Suprapubic skin (tissue), 4 donors: ENCODE results near the gene EPN1. TPM values are rescaled to one million over a fixed set of nuclear protein-coding genes. Genes with fewer than 3 reads are reported as not detected.

Source experiments
- DNase-seq, 2 donors: peaks; one replicate each; pipeline ENCODE4 v3.0.0-alpha.2; 2019; ENCODE audit warnings: low spot score in 2 of 2
- H3K27ac ChIP-seq: fragments of 200-600 bp; sonication (generic); one replicate; pipeline ENCODE4 v1.5.1; 2019
- H3K27me3 ChIP-seq: fragments of 200-600 bp; sonication (generic); one replicate; pipeline ENCODE4 v1.5.1; 2019
- H3K36me3 ChIP-seq: fragments of 200-600 bp; sonication (generic); one replicate; pipeline ENCODE4 v1.5.1; 2019
- H3K4me1 ChIP-seq: fragments of 200-600 bp; sonication (generic); one replicate; pipeline ENCODE4 v1.5.1; 2019
- H3K4me3 ChIP-seq: fragments of 200-600 bp; sonication (generic); one replicate; pipeline ENCODE4 v1.5.1; 2019; ENCODE audit warnings: mild to moderate bottlenecking
- H3K9me3 ChIP-seq: fragments of 200-600 bp; sonication (generic); one replicate; pipeline ENCODE4 v1.5.1; 2019
- CTCF ChIP-seq, 2 donors: fragments of 200-600 bp in 1 of 2; fragments of 450-650 bp in 1 of 2; sonication (generic) in 1 of 2; IDR thresholded peaks; one replicate each; pipeline ENCODE4 v1.5.1; 2016 to 2019; ENCODE audit warnings: antibody characterized with exemption in 2 of 2, mild to moderate bottlenecking in 1 of 2, moderate library complexity in 1 of 2
- EP300 ChIP-seq: sonication (generic); formaldehyde crosslinking; IDR thresholded peaks from one replicate; pipeline ENCODE4 v1.6.1; 2017; ENCODE audit warnings: antibody characterized with exemption
- POLR2A ChIP-seq, 2 donors: fragments of 450-650 bp; IDR thresholded peaks; one replicate each; pipeline ENCODE4 v1.6.1; 2017; ENCODE audit warnings: antibody characterized with exemption in 2 of 2, mild to moderate bottlenecking in 2 of 2, moderate library complexity in 2 of 2
- POLR2AphosphoS5 ChIP-seq, 3 donors: sonication (generic); formaldehyde crosslinking; IDR thresholded peaks; one replicate each; pipeline ENCODE4 v1.6.1; 2017; ENCODE audit warnings: antibody characterized with exemption in 3 of 3
- WGBS: methylation state at CpG from one replicate; pipeline ENCODE4 v1.1.5; 2018; 5-methylcytosine and 5-hydroxymethylcytosine counted together
- total RNA-seq, 4 donors: library from RNA; depleted of rRNA; stranded (reverse); fragments of >200 nt; gene quantifications; one replicate each; pipeline ENCODE4 v1.1.0, GENCODE V29; 2016

The EPN1 gene
- total RNA-seq, 4 donors from 2014 or later = 80.1 to 104 (median 82.9) TPM

- H3K27me3 ChIP-seq = no peaks in the 10 kb centered on the region
- no peaks in the 10 kb centered on the region for H3K9me3 ChIP-seq
- DNase-seq = no peak
- H3K36me3 ChIP-seq = peaks cover 53% of the 10 kb centered on the region
- H3K4me3 ChIP-seq = peak overlapping the region; percentile 91
- H3K4me1 ChIP-seq = peaks cover 65% of the 10 kb centered on the region
- no peak overlapping the region for H3K27ac ChIP-seq
- no peak for TF ChIP-seq EP300
- no peak for TF ChIP-seq POLR2AphosphoS5 (IDR thresholded peaks at IDR 0.05)
- TF ChIP-seq CTCF (IDR thresholded peaks at IDR 0.05) = no peak
- TF ChIP-seq POLR2A (IDR thresholded peaks at IDR 0.05) = no peak
- 39% methylated on average over 5 of the region's 5 CpGs for WGBS
These were observed 1.4 kb downstream of the EPN1 start for GRCh38 chr19:55676383-55676782.

GRCh38 chr19:55676889-55677505, 2.0 kb downstream of the EPN1 start:
- Histone ChIP-seq H3K9me3 (no peaks in the 10 kb centered on the region), H3K4me1 (peaks cover 65% of the 10 kb centered on the region), H3K36me3 (peaks cover 54% of the 10 kb centered on the region), H3K4me3 (peak overlapping the region; percentile 91), H3K27me3 (no peaks in the 10 kb centered on the region), H3K27ac (no peak overlapping the region)
- WGBS = 79% methylated on average over 7 of the region's 7 CpGs
- DNase-seq = no peak
- TF ChIP-seq POLR2AphosphoS5 (IDR thresholded peaks at IDR 0.05) (no peak), CTCF (IDR thresholded peaks at IDR 0.05) (no peak), EP300 (no peak), POLR2A (IDR thresholded peaks at IDR 0.05) (no peak)

- Histone ChIP-seq H3K27ac (no peak overlapping the region), H3K9me3 (no peaks in the 10 kb centered on the region), H3K4me3 (no peak overlapping the region), H3K27me3 (no peaks in the 10 kb centered on the region), H3K36me3 (peaks cover 55% of the 10 kb centered on the region), H3K4me1 (peaks cover 65% of the 10 kb centered on the region)
- no peak for DNase-seq
- no peak for TF ChIP-seq CTCF (IDR thresholded peaks at IDR 0.05)
- TF ChIP-seq POLR2AphosphoS5 (IDR thresholded peaks at IDR 0.05) = no peak
- no peak for TF ChIP-seq EP300
- TF ChIP-seq POLR2A (IDR thresholded peaks at IDR 0.05) = no peak
- WGBS = 66% methylated on average over 6 of the region's 6 CpGs
These were observed 2.6 kb downstream of the EPN1 start for GRCh38 chr19:55677572-55678028.

- H3K4me1 ChIP-seq = peaks cover 65% of the 10 kb centered on the region
- H3K27me3 ChIP-seq = no peaks in the 10 kb centered on the region
- no peaks in the 10 kb centered on the region for H3K9me3 ChIP-seq
- DNase-seq = no peak
- TF ChIP-seq POLR2AphosphoS5 (IDR thresholded peaks at IDR 0.05) (no peak), POLR2A (IDR thresholded peaks at IDR 0.05) (no peak)
- H3K27ac ChIP-seq = no peak overlapping the region
- 89% methylated on average over 13 of the region's 21 CpGs for WGBS
- H3K4me3 ChIP-seq = no peak overlapping the region
- peaks cover 54% of the 10 kb centered on the region for H3K36me3 ChIP-seq
These were observed 3.2 kb downstream of the EPN1 start for GRCh38 chr19:55678121-55678671.

- no peak overlapping the region for H3K4me3 ChIP-seq
- DNase-seq = no peak
- H3K36me3 ChIP-seq = peaks cover 57% of the 10 kb centered on the region
- no peak overlapping the region for H3K27ac ChIP-seq
- TF ChIP-seq POLR2AphosphoS5 (IDR thresholded peaks at IDR 0.05) (no peak), EP300 (no peak), POLR2A (IDR thresholded peaks at IDR 0.05) (no peak), CTCF (IDR thresholded peaks at IDR 0.05) (no peak)
- 84% methylated on average over 16 of the region's 24 CpGs for WGBS
- no peaks in the 10 kb centered on the region for H3K27me3 ChIP-seq
- peaks cover 59% of the 10 kb centered on the region for H3K4me1 ChIP-seq
- no peaks in the 10 kb centered on the region for H3K9me3 ChIP-seq
These were observed 4.6 kb downstream of the EPN1 start for GRCh38 chr19:55679343-55680257.
